ENCODE results near the gene BAZ2A. TPM values are rescaled to one million over a fixed set of nuclear protein-coding genes. Genes with fewer than 3 reads are reported as not detected.

The BAZ2A gene
- polyA plus RNA-seq, 3 donors from 2014 or later = 6.5 to 37.5 (median 11.9) TPM

DNA sequence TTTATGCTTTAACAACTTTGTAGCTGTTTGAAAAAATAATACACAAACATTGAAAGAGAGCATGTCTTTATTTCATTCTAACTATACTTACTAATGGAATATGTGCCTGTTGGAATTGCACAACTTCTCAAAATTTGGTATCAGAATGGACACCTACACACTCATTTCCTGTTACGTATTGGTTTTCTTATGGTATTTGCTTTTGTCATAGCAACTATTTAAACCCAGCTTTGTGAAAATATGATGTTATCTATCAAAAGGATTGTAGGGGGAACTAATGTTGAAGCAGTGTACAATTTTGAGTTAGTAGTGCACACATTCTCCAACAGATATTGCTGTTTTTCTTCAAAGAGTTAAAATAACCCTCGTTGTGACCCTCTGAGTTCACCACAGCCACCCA, 55.9 kb downstream of the BAZ2A start:
- H3K27ac Mint-ChIP-seq = no peak overlapping the region
- no peak for DNase-seq
- H3K27me3 Mint-ChIP-seq (ENCODE audit: low read depth in 3 of 3) = peaks cover 0 to 1% (median 0%) of the 10 kb centered on the region in 3 donors
- no peaks in the 10 kb centered on the region for H3K9me3 Mint-ChIP-seq
- H3K4me1 Mint-ChIP-seq = peaks cover 0 to 2% of the 10 kb centered on the region in 2 donors
- no peaks in the 10 kb centered on the region for H3K36me3 Mint-ChIP-seq
- no peak overlapping the region for H3K4me3 Mint-ChIP-seq

DNA sequence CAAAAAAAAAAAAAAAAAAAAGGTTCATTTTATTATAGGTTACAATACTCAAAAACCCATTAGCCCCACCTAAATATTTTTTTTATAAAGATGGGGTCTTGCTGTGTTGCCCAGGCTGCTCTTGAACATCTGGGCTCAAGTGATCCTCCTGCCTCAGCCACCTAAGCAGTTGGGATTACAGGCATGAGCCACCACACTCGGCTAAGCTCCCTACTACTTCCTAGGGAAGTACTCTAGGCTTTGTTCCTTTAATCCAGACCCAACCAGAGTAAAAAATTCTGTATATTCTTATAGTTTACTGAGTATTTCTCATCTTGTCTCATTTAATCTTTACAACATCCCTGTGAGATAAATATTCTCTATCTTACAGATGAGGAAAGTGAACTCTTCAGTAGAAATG, 57.8 kb downstream of the BAZ2A start:
- H3K27ac Mint-ChIP-seq = no peak overlapping the region
- DNase-seq = no peak
- H3K27me3 Mint-ChIP-seq (ENCODE audit: low read depth in 3 of 3) = peaks cover 0 to 2% (median 1%) of the 10 kb centered on the region in 3 donors
- H3K4me1 Mint-ChIP-seq = peaks cover 0 to 2% of the 10 kb centered on the region in 2 donors
- no peaks in the 10 kb centered on the region for H3K9me3 Mint-ChIP-seq
- no peak overlapping the region for H3K4me3 Mint-ChIP-seq
- H3K36me3 Mint-ChIP-seq = no peaks in the 10 kb centered on the region

DNA sequence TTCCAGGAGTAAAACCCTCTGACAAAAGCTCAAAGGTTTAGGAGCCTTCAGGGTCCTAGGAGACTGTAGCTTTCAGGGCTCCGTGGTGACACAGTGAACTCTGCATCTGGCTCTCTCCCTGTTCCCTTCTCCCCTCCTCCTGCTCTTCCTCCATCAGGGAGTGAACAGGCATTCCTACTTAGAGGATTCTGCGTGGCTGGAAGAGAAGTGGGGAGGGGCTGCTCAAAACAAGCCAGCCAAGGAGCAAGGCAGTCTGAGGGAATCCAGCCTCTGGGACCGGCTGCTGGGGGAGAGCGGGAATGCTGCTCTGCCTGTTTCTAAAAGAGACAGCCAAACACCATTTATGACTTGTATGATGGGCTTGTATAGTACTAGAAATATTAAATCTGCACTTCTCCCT, 59.0 kb downstream of the BAZ2A start:
- Mint-ChIP-seq H3K27ac (no peak overlapping the region), H3K27me3 (ENCODE audit: low read depth in 3 of 3) (peaks cover 0 to 2% (median 1%) of the 10 kb centered on the region in 3 donors), H3K9me3 (no peaks in the 10 kb centered on the region), H3K4me1 (peaks cover 1 to 3% of the 10 kb centered on the region in 2 donors), H3K4me3 (no peak overlapping the region), H3K36me3 (no peaks in the 10 kb centered on the region)
- DNase-seq = no peak

DNA sequence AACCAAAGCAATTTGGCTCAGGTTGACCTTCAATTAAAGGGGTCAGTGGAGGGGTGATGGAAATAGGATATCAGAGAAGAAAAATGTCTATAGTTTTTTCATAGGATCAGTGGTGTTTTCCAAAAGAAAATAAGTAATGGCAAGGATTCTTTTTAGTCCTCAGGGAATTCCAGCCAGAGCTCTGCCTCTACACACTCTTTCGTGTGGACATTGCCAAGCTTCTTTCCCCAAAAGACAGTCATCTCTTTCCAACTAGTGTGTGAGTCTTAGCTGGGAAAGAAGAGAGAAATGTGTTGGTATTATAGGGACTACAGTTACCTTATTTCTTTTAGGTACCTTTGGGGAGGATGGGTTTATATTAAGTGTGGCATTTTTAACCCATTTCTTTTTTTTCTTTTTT, 62.0 kb downstream of the BAZ2A start:
- Mint-ChIP-seq H3K27ac (no peak overlapping the region), H3K4me3 (no peak overlapping the region), H3K36me3 (peaks cover 0 to 2% (median 0%) of the 10 kb centered on the region in 3 donors), H3K9me3 (no peaks in the 10 kb centered on the region), H3K4me1 (peaks cover 12% of the 10 kb centered on the region in 2 donors), H3K27me3 (ENCODE audit: low read depth in 3 of 3) (peaks cover 0 to 2% (median 1%) of the 10 kb centered on the region in 3 donors)
- DNase-seq = no peak

DNA sequence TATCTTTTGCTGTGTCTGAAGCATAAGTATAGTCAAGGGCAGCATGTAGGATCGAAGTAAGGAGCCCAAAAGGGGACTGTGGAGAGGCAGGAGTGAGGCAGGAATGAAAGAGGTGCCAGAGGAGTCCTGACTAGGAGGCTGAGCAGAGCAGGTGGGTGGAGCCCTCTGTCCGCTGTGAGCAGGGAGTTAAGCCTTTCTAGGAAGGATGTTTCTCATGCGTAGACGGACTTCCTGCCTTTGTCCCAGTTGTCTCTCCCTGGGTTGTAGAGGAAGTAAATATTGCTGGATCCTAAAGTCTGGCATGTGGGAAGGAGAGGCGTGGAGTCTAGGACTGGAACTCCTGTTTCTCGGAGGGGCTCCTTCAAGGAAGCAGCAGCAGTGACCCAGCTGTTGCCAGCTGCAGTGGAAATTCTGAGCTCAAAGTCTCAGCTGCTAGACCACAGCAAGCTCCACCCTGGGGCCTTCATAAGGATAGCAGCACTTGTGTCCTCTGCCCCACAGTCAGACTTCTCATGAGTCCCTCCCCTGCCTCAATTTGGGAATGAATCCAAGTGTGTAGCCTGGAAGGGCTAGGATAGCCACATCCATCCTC, 64.5 kb downstream of the BAZ2A start:
- Mint-ChIP-seq H3K36me3 (peaks cover 0 to 4% (median 0%) of the 10 kb centered on the region in 3 donors), H3K27ac (peak overlapping the region; percentile 25 to 77 (median 62)), H3K4me3 (peak overlapping the region in 4 of 5 donors; percentile 4 to 61 (median 32)), H3K27me3 (ENCODE audit: low read depth in 3 of 3) (peaks cover 1 to 4% (median 2%) of the 10 kb centered on the region in 3 donors), H3K9me3 (no peaks in the 10 kb centered on the region), H3K4me1 (peaks cover 12% of the 10 kb centered on the region in 2 donors)
- no peak for DNase-seq

DNA sequence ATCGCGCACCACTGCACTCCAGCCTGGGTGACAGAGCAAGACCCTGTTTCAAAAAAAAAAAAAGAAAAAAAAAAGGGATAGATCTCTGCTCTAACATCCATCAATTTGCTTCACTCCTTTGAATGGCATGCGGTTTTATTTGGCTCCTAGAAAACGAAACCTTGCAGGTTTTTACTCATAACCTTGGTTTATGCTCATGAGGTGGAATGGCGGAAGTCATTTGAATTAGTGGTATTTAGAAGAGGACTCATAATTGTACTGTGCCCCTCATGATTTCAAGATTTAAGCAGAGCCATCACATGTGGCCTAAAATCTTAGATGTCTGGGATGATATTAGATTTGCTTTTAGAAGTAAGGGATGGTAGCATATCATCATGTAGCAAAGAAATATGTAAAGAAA, 79.1 kb downstream of the BAZ2A start:
- DNase-seq = no peak
- H3K27me3 Mint-ChIP-seq (ENCODE audit: low read depth in 3 of 3) = peaks cover 0 to 1% (median 0%) of the 10 kb centered on the region in 3 donors
- H3K27ac Mint-ChIP-seq = no peak overlapping the region
- no peak overlapping the region for H3K4me3 Mint-ChIP-seq
- H3K36me3 Mint-ChIP-seq = no peaks in the 10 kb centered on the region
- no peaks in the 10 kb centered on the region for H3K9me3 Mint-ChIP-seq
- no peaks in the 10 kb centered on the region for H3K4me1 Mint-ChIP-seq

DNA sequence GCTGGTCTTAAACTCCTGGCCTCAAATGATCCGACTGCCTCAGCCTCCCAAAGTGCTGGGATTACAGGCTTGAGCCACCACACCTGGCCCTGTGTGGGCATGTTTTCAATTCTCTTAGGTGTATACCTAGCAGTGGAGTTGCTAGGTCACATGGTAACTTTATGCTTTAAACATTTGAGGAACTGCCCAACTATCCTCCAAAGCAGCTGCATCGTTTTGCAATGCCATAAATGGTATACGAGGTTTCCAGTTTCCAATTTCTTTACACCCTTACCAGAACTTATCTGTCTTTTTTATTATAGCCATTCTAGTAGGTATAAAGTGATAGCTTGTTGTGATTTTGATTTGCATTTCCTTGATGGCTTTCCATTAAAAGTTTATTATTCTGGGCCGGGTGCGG, 83.4 kb downstream of the BAZ2A start:
- H3K27ac Mint-ChIP-seq = no peak overlapping the region
- H3K4me3 Mint-ChIP-seq = no peak overlapping the region
- no peaks in the 10 kb centered on the region for H3K9me3 Mint-ChIP-seq
- H3K4me1 Mint-ChIP-seq = no peaks in the 10 kb centered on the region
- no peak for DNase-seq
- no peaks in the 10 kb centered on the region for H3K36me3 Mint-ChIP-seq
- peaks cover 0 to 1% (median 0%) of the 10 kb centered on the region in 3 donors for H3K27me3 Mint-ChIP-seq (ENCODE audit: low read depth in 3 of 3)

Other genes with a start within 250 kb of the BAZ2A start
- 10 to 100 TPM in 1 of 3 donors, 1 to 10 TPM in 2; 3.5 to 11.3 (median 4.8) TPM for gene TIMELESS, start 180.9 kb downstream of the BAZ2A start, polyA plus RNA-seq
- under 1 TPM in 2 of 3 donors, not detected in 1; 0.15 to 0.25 TPM for gene MIP, start 175.7 kb downstream of the BAZ2A start, polyA plus RNA-seq
- gene SPRYD4, start 161.7 kb downstream of the BAZ2A start, polyA plus RNA-seq = 1 to 10 TPM in 2 of 3 donors, under 1 TPM in 1; 0.82 to 1.1 (median 1.1) TPM
- gene GLS2, start 142.2 kb downstream of the BAZ2A start, polyA plus RNA-seq = 1 to 10 TPM in 2 of 3 donors, under 1 TPM in 1; 0.57 to 2.0 (median 1.2) TPM
- gene RBMS2, start 108.5 kb downstream of the BAZ2A start, polyA plus RNA-seq = 1 to 10 TPM; 1.1 to 1.3 (median 1.3) TPM
- 1,000 to 10,000 TPM in 1 of 3 donors, 100 to 1,000 TPM in 2; 795 to 1,475 (median 867) TPM for gene ATP5F1B, start 15.7 kb upstream of the BAZ2A start, polyA plus RNA-seq
- gene PTGES3, start 58.0 kb upstream of the BAZ2A start, polyA plus RNA-seq = 100 to 1,000 TPM; 175 to 222 (median 180) TPM
- 100 to 1,000 TPM; 662 to 819 (median 747) TPM for gene NACA, start 95.0 kb upstream of the BAZ2A start, polyA plus RNA-seq
- gene PRIM1, start 122.0 kb upstream of the BAZ2A start, polyA plus RNA-seq = 10 to 100 TPM; 24.6 to 31.7 (median 27.4) TPM
- gene HSD17B6, start 133.0 kb upstream of the BAZ2A start, polyA plus RNA-seq = 1 to 10 TPM in 1 of 3 donors, not detected in 2; 1.1 TPM